Karpas-422 (cell line): ENCODE results near the gene APMAP. TPM values are rescaled to one million over a fixed set of nuclear protein-coding genes. Genes with fewer than 3 reads are reported as not detected.

Experiments used
- DNase-seq: peaks from one replicate; pipeline ENCODE4 v3.0.0-alpha.2; 2015
- H2AFZ ChIP-seq: fragments of 200-600 bp; sonication (generic); 2 replicates; pipeline ENCODE4 v1.6.1; 2014; ENCODE audit warnings: antibody characterized with exemption, low read length, mixed read lengths
- H3K27ac ChIP-seq: fragments of 200-600 bp; sonication (generic); 2 replicates; pipeline ENCODE4 v1.5.1; 2014; ENCODE audit warnings: mild to moderate bottlenecking, low read length, moderate library complexity
- H3K27me3 ChIP-seq: fragments of 200-600 bp; sonication (generic); 2 replicates; pipeline ENCODE4 v1.6.1; 2014; ENCODE audit warnings: low read length, mixed read lengths
- H3K36me3 ChIP-seq: fragments of 200-600 bp; sonication (generic); 2 replicates; pipeline ENCODE4 v1.6.1; 2014; ENCODE audit warnings: low read length, mixed read lengths; ENCODE audit not compliant: insufficient read depth
- H3K4me1 ChIP-seq: fragments of 200-600 bp; sonication (generic); 2 replicates; pipeline ENCODE4 v1.6.1; 2014; ENCODE audit warnings: mild to moderate bottlenecking, low read length, mixed read lengths
- H3K4me2 ChIP-seq: fragments of 200-600 bp; sonication (generic); 2 replicates; pipeline ENCODE4 v1.6.1; 2014; ENCODE audit warnings: low read length, low read depth, mild to moderate bottlenecking; ENCODE audit not compliant: poor library complexity, severe bottlenecking
- H3K4me3 ChIP-seq: fragments of 200-600 bp; sonication (generic); 2 replicates; pipeline ENCODE4 v1.5.1; 2014; ENCODE audit warnings: mild to moderate bottlenecking, antibody characterized with exemption, low read length, mixed read lengths
- H3K79me2 ChIP-seq: fragments of 200-600 bp; sonication (generic); 2 replicates; pipeline ENCODE4 v1.6.1; 2014; ENCODE audit warnings: mild to moderate bottlenecking, low read length, mixed read lengths
- H3K9ac ChIP-seq: fragments of 200-600 bp; sonication (generic); 2 replicates; pipeline ENCODE4 v1.6.0; 2014; ENCODE audit warnings: low read length
- H3K9me2 ChIP-seq: fragments of 200-600 bp; sonication (generic), shearing (Covaris generic); replicated peaks from 2 replicates; pipeline ENCODE4 v1.6.0; 2014; ENCODE audit warnings: mild to moderate bottlenecking, low read length, moderate library complexity; ENCODE audit not compliant: insufficient read depth
- H3K9me3 ChIP-seq: fragments of 300-700, 200-600 bp; sonication (generic); 2 replicates; pipeline ENCODE4 v1.6.1; 2014; ENCODE audit warnings: low read length, mixed read lengths
- H4K20me1 ChIP-seq: fragments of 200-600 bp; sonication (generic); 2 replicates; pipeline ENCODE4 v1.6.1; 2014; ENCODE audit warnings: mild to moderate bottlenecking, antibody characterized with exemption, low read length, low read depth; ENCODE audit not compliant: insufficient read depth
- small RNA-seq: library from RNA; depleted of rRNA; stranded (forward); fragments of <200 nt; gene quantifications from one replicate; pipeline ENCODE3, GENCODE V24; 2014
- total RNA-seq: library from RNA; depleted of rRNA; stranded (reverse); fragments of >200 nt; shearing (Covaris generic); gene quantifications from 2 replicates; pipeline ENCODE4 v1.2.3, GENCODE V29; 2014; ENCODE audit warnings: low replicate concordance; rRNA removed

APMAP gene
- total RNA-seq, 1 experiment from 2014 or later: 35.6 TPM

DNA sequence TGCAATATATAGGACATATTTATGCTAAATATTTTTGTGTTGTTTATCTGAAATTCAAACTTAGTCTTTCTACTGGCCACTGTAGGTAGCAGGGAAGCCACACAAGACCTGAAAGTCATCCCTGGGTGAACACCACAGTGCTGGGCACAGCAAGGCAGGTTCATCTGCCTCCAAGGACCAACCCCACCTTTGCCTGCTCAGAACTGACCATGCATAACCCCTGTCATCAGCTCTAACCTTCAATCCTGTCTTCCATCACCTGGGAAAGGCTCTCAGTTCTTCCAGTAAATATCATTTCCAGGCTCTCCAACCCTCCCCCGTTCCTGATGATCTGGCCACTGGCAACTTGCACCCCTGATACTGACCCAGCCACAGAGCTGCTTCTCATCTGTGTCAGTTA, 76.1 kb downstream of the APMAP start:
- H3K9me3 ChIP-seq: no peaks in the 10 kb centered on the region
- no peak overlapping the region for H3K9ac ChIP-seq
- H3K9me2 ChIP-seq: no peaks in the 10 kb centered on the region
- no peaks in the 10 kb centered on the region for H3K36me3 ChIP-seq
- no peak overlapping the region for H3K4me3 ChIP-seq
- no peak for DNase-seq
- no peaks in the 10 kb centered on the region for H3K27me3 ChIP-seq
- H2AFZ ChIP-seq: no peak overlapping the region
- H3K4me1 ChIP-seq: peaks cover 4% of the 10 kb centered on the region
- H4K20me1 ChIP-seq: no peaks in the 10 kb centered on the region
- no peak overlapping the region for H3K27ac ChIP-seq
- H3K4me2 ChIP-seq: no peak overlapping the region
- no peaks in the 10 kb centered on the region for H3K79me2 ChIP-seq

DNA sequence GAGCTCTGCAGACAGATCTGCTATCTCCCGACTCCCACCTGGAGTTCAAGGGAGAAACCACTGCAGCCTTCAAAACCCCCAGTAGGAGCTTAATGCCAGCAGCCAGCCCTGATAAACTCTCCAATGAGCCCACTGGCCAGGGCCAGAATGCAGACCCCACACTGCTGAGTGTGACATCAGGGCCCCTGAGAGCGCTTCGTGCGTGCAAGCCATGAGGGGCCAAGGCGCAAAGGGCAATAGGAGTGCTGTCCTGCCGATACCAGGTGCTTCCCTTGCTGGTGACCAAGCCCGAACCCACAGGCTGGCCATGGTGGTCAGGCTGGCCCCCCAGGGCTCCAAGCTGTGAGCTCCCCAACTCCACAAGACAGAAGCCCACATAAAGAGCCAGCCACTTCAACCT, 76.7 kb downstream of the APMAP start:
- DNase-seq: no peak
- H3K9ac ChIP-seq: no peak overlapping the region
- no peaks in the 10 kb centered on the region for H3K9me2 ChIP-seq
- no peak overlapping the region for H2AFZ ChIP-seq
- H3K4me2 ChIP-seq: no peak overlapping the region
- no peaks in the 10 kb centered on the region for H3K9me3 ChIP-seq
- no peaks in the 10 kb centered on the region for H3K79me2 ChIP-seq
- H3K27me3 ChIP-seq: no peaks in the 10 kb centered on the region
- H3K4me3 ChIP-seq: no peak overlapping the region
- peaks cover 4% of the 10 kb centered on the region for H3K4me1 ChIP-seq
- no peak overlapping the region for H3K27ac ChIP-seq
- H4K20me1 ChIP-seq: no peaks in the 10 kb centered on the region
- H3K36me3 ChIP-seq: no peaks in the 10 kb centered on the region

DNA sequence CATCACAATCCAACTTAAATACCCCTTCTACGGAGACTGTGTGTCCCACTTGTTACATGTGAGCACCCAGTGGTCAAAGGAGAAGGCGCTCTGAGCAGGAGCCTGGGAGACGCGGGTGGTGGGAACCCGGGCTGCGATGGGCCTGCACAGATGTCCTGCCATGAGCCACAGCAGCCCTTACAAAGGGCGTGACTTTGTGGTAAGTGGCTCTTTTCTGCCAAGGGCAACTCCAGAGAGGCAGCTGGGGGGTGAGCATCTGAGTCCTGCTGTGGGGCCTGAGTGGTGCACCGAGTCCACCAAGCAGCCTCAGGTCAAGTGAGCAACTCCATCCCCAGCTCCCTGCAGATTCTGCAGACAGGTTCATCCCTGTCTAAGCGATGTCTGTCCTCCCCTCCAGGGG, 77.1 kb downstream of the APMAP start:
- no peak for DNase-seq
- H3K79me2 ChIP-seq: no peaks in the 10 kb centered on the region

DNA sequence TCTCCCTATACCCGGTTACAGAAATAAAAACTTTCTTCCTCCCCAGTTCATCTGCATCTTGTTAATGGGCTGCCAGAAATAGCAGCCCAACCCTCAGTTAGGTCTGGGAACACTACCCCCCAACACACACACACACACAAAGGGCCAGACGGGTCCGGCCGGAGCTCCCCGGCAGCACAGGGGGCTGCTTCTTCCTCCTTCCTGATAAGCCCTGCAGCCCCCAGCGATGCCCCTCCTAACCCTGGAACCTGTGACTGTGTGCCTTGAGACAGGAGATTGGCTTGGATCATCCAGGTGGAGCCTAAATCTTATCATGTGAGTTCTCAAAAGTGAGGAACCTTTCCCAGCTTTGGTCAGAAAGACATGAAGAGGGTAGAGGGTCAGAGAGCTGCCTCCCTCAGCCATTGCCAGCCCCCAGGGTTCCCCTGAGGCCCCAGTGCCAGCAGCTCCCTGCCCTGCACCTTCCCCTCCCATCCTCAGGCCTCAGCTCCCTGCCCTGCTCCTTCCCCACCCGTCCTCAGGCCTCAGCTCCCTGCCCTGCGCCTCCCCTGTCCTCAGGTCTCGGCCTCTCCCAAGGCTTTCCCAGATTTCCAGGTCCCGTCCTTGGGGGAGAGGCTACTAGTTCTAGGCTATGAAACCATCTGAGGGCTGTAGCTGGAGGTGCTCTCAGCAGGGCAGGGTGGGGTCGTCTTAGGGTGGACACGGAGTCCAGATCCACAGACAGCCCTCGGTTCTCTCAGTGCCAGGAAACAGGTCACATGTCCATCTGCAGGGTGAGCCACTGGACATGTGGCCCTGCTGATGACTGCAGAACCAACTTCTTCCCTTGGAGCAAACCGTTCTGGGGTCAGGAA, 77.9 kb downstream of the APMAP start:
- Histone ChIP-seq H3K27ac (no peak overlapping the region), H2AFZ (no peak overlapping the region), H4K20me1 (no peaks in the 10 kb centered on the region), H3K9me2 (no peaks in the 10 kb centered on the region), H3K9ac (no peak overlapping the region), H3K4me2 (no peak overlapping the region), H3K79me2 (no peaks in the 10 kb centered on the region), H3K27me3 (no peaks in the 10 kb centered on the region), H3K36me3 (no peaks in the 10 kb centered on the region), H3K4me3 (no peak overlapping the region), H3K9me3 (no peaks in the 10 kb centered on the region), H3K4me1 (peaks cover 4% of the 10 kb centered on the region)
- DNase-seq: no peak

More for the DNA sequence above, 77.1 kb downstream of the APMAP start:
- Histone ChIP-seq H3K4me3 (no peak overlapping the region), H3K27ac (no peak overlapping the region), H3K9me3 (no peaks in the 10 kb centered on the region), H3K4me2 (no peak overlapping the region), H3K4me1 (peaks cover 4% of the 10 kb centered on the region), H3K27me3 (no peaks in the 10 kb centered on the region), H4K20me1 (no peaks in the 10 kb centered on the region), H3K9me2 (no peaks in the 10 kb centered on the region), H2AFZ (no peak overlapping the region), H3K36me3 (no peaks in the 10 kb centered on the region), H3K9ac (no peak overlapping the region)

DNA sequence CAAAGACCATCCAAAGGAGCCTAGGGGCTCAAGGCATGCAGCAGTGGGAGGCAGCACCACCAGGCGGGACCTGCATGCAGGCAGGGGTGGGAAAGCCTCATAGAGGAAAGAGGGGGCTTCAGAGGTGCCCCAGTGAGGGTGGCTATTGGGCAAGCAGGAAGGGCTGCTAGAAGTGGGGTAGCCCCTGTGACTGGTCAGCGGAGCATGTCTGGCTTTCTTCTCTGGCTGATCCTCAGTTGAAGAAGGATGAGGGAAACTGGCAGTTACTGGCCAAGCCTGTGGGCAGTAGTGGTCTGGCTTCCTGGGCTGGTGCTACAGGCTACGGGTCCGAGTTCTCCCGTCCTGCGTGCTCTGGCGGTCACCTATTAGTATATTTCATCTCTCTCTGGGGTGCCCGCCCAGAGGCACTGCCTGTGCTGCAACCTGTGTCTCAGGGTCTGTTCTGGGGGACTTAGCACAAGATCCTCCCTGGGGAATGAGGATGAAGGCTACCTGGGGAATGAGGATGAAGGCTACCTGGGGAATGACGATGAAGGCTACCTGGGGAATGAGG, 79.4 kb downstream of the APMAP start:
- Histone ChIP-seq H3K27ac (no peak overlapping the region), H3K9me3 (no peaks in the 10 kb centered on the region), H3K27me3 (no peaks in the 10 kb centered on the region), H2AFZ (no peak overlapping the region), H3K9ac (no peak overlapping the region), H3K79me2 (no peaks in the 10 kb centered on the region), H3K36me3 (no peaks in the 10 kb centered on the region), H3K9me2 (no peaks in the 10 kb centered on the region), H4K20me1 (no peaks in the 10 kb centered on the region), H3K4me2 (no peak overlapping the region), H3K4me1 (peaks cover 3% of the 10 kb centered on the region), H3K4me3 (no peak overlapping the region)
- DNase-seq: no peak

Small RNAs within 50 kb of the gene (small RNA-seq; reads per million reads assigned to genes)
- not detected for gene RNU6-1257P

Other genes starting within 250 kb of the APMAP start
- gene CST7, start 43.5 kb downstream of the APMAP start, total RNA-seq: not detected in 2 replicates
- 2.3 and 8.5 TPM in 2 replicates for gene ACSS1, start 65.4 kb upstream of the APMAP start, total RNA-seq
- gene VSX1, start 89.4 kb upstream of the APMAP start, total RNA-seq: not detected in 2 replicates
- 100 and 125 TPM in 2 replicates for gene ENTPD6, start 203.0 kb upstream of the APMAP start, total RNA-seq